Mononuclear cell (primary cell): ENCODE measurements around the gene LRRC49. TPM values are rescaled to one million over a fixed set of nuclear protein-coding genes. Genes with fewer than 3 reads are reported as not detected.
"Not testable (repeated sequence)": the region's sequence is repeated elsewhere in the genome, so short reads cannot be mapped to it uniquely, and the experiment has no call there.

Experiments used
- H3K27me3 ChIP-seq: 2 replicates; pipeline ENCODE4 v1.6.0; 2011; ENCODE audit warnings: low read length, control low read depth; ENCODE audit not compliant: insufficient read depth
- H3K4me1 ChIP-seq: 2 replicates; pipeline ENCODE4 v1.5.1; 2011; ENCODE audit warnings: mild to moderate bottlenecking, low read length, control low read depth; ENCODE audit not compliant: insufficient read depth
- H3K4me3 ChIP-seq: 2 replicates; pipeline ENCODE4 v1.5.1; 2011; ENCODE audit warnings: mild to moderate bottlenecking, low read length, moderate library complexity
- H3K9me3 ChIP-seq: 2 replicates; pipeline ENCODE4 v1.5.1; 2011; ENCODE audit warnings: low read depth, mild to moderate bottlenecking, control low read depth, low read length
- total RNA-seq: library from RNA; depleted of rRNA; stranded (reverse); fragments of >200 nt; gene quantifications from one replicate; pipeline ENCODE4 v1.2.3, GENCODE V29; 2012

LRRC49 gene
- total RNA-seq, 1 donor: 0.21 TPM

- Histone ChIP-seq H3K4me1 (no peaks in the 10 kb centered on the region), H3K9me3 (no peaks in the 10 kb centered on the region), H3K27me3 (peaks cover 5% of the 10 kb centered on the region), H3K4me3 (no peak overlapping the region)
Measured at GRCh38 chr15:70880781-70881180, 11.8 kb upstream of the LRRC49 start.

DNA sequence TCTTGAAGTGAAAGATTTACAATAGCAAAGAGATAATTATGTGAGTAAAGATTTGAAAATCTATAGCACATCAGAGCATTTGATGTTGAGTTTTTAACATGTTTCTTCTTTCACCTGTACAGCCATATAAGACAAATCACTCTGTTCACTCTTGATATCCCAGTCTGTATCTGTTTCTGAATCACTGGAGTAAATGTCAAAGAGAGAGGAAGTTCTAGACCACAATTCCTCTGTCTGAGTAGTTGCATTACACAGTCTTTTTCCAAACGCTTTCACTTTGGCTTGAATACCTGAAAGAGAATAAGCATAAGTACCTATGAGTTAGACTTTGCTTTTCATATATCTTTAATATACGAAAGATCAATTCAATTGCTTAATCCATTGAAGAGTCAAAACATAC lies 10.3 kb upstream of the LRRC49 start:
- H3K27me3 ChIP-seq: peaks cover 6% of the 10 kb centered on the region

DNA sequence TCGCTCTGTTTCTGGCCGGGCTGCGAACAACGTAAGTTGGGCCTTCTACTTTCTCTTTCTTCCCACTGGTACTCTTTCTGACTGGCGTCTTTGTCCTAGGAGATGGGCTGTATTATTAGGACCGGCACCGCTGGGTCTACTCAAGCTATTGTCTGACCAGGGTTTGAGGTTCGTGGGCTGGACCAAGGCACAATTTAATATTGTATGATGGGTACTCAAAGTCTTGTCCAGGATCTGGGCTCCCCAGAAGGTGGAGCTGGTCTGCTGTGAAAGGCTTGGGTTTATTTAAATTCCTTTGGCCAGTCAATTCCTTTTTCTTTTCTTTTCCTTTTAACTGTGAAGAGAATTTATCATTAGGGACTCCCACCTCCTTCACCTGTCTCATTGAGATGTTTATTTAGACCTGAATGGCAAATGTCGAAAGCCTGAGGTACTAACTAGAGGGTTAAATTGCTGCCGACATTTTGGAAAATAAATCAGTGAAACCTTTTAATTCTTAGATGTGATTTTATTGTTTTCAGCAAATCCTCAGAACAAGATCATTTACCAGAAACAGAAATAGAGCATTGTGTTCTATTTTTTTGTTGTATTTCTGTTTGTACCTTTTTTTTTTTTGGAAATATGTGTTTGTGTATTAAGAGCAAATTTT lies 410 bp downstream of the LRRC49 start:
- Histone ChIP-seq H3K4me1 (peaks cover 18% of the 10 kb centered on the region), H3K27me3 (peaks cover 12% of the 10 kb centered on the region), H3K4me3 (peak overlapping the region; percentile 55), H3K9me3 (no peaks in the 10 kb centered on the region)

More for the DNA sequence above, 10.3 kb upstream of the LRRC49 start:
- Histone ChIP-seq H3K4me1 (no peaks in the 10 kb centered on the region), H3K4me3 (no peak overlapping the region), H3K9me3 (no peaks in the 10 kb centered on the region)

- no peak overlapping the region for H3K4me3 ChIP-seq
- H3K27me3 ChIP-seq: peaks cover 3% of the 10 kb centered on the region
- H3K9me3 ChIP-seq: peaks cover 3% of the 10 kb centered on the region
- H3K4me1 ChIP-seq: no peaks in the 10 kb centered on the region
Measured at GRCh38 chr15:70902107-70902506, 9.5 kb downstream of the LRRC49 start.

DNA sequence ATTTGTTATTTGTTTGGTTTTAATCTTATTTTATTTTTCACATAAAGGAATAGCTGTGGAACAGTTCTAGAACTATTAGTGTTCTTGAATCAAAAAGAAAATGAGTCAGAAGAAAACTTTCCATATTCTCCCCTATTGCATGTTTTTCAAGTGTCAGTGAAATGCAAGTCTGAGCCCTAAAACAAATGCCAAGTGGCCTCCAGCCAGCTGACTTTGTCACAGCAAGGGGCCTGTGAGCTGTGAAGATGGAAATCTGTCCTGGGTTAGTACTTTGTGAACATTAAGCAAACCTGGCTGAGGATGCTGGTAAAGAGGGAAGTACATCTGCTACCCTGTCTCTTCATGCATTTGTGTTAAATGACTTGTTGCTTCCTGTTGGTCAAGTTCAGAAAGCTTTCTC lies 14.2 kb downstream of the LRRC49 start:
- Histone ChIP-seq H3K27me3 (no peaks in the 10 kb centered on the region), H3K4me3 (no peak overlapping the region), H3K4me1 (no peaks in the 10 kb centered on the region), H3K9me3 (peaks cover 20% of the 10 kb centered on the region)

- Histone ChIP-seq H3K9me3 (peaks cover 20% of the 10 kb centered on the region), H3K4me3 (no peak overlapping the region), H3K27me3 (no peaks in the 10 kb centered on the region), H3K4me1 (no peaks in the 10 kb centered on the region)
Measured at GRCh38 chr15:70907784-70908471, 15.3 kb downstream of the LRRC49 start.

- no peaks in the 10 kb centered on the region for H3K27me3 ChIP-seq
- peaks cover 20% of the 10 kb centered on the region for H3K9me3 ChIP-seq
- H3K4me3 ChIP-seq: no peak overlapping the region
- no peaks in the 10 kb centered on the region for H3K4me1 ChIP-seq
Measured at GRCh38 chr15:70910958-70911357, 18.3 kb downstream of the LRRC49 start.

DNA sequence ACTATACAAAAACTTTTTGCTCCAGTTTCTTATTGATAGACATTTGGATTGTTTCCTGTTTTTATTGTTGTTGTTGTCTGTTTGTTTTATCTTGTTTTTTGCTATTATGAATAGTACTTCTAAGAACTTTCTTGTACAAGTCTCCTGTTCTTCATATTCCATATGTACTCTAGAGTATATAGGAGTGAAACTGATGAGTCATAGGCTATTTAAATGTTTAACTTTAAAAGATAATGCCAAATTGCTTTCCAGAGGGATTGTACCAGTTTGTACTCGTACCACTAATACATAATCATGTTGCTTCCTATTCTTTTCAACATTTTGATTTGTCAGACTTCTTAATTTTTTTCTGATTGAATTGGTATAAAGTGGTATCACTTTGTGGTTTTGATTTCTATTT lies 19.6 kb downstream of the LRRC49 start:
- H3K27me3 ChIP-seq: no peaks in the 10 kb centered on the region
- H3K9me3 ChIP-seq: peaks cover 16% of the 10 kb centered on the region
- H3K4me1 ChIP-seq: no peaks in the 10 kb centered on the region
- H3K4me3 ChIP-seq: no peak overlapping the region

DNA sequence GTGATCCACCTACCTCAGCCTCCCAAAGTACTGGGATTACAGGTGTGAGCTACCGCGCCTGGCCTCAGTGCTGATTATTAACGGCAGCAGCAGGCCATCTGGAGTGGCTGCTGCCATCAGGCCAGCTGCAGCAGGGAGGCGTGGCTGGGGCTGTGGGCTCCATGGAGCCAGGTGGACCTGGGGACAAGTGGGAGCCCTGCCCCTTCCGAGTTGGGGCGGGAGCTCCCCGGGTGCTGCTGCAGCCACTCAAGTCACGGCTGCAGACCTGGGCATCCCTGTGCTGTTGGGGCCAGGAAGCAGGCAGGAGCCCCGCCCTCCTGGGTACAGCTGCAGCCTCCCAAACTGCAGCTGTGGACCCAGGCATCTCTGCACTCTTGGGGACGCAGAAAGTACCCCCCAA lies 23.9 kb downstream of the LRRC49 start:
- Histone ChIP-seq H3K4me3 (no peak overlapping the region), H3K4me1 (no peaks in the 10 kb centered on the region), H3K9me3 (no peaks in the 10 kb centered on the region), H3K27me3 (peaks cover 4% of the 10 kb centered on the region)

DNA sequence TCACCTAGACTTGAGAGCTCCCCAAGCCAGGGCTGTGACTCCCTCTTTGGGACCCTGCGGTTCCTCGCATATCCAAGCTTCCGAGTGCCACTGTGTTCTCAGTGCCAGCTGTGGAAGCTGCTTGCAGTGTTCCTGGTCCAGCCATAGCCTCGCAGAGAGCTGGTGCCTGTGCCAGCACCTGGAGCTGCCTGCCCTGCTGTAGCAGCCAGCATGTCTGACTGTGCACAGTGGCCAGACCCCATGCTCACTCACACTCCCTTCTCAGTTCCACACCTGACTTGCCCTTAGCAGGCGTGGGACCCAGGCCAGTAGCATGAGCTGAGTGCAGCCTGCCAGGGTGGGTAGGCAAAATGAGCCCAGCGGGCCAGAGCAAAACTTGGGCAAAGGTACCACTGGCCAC lies 25.3 kb downstream of the LRRC49 start:
- Histone ChIP-seq H3K4me3 (no peak overlapping the region), H3K4me1 (no peaks in the 10 kb centered on the region), H3K9me3 (no peaks in the 10 kb centered on the region), H3K27me3 (peaks cover 4% of the 10 kb centered on the region)

DNA sequence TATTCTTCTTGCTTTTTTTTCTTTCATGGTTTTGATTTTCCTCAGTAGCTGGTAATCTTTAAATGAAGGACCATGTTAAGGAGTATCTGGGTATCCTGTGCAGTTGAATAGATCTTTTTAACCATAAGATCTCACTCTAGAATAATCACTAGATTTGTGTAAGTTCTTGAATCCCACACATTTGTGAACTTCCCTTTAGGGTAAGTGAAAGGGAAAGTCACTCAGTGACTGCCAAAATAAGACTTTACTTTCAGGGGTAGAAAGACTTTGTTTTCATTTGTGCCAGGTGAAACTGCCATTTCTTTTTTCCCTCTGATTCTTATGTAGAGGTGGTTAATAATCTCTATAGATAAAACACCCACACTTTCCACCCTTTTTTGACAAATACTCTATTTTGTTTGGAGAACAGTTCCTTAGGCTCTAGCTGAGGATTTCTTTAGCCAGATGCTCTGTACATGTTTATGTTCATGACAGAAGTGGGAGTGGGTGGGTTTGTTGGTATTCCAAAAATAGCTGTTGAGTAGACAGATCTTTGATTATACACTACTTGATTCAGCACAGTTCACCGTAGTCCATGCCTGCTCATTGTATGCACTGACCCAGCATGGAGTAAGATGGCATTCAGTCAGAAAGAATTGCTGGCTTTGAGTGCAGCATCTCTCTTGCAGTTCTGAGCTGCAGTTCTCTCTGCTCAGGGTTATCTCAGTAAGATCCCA lies 28.5 kb downstream of the LRRC49 start:
- Histone ChIP-seq H3K4me1 (no peaks in the 10 kb centered on the region), H3K4me3 (no peak overlapping the region), H3K9me3 (no peaks in the 10 kb centered on the region), H3K27me3 (peaks cover 4% of the 10 kb centered on the region)

DNA sequence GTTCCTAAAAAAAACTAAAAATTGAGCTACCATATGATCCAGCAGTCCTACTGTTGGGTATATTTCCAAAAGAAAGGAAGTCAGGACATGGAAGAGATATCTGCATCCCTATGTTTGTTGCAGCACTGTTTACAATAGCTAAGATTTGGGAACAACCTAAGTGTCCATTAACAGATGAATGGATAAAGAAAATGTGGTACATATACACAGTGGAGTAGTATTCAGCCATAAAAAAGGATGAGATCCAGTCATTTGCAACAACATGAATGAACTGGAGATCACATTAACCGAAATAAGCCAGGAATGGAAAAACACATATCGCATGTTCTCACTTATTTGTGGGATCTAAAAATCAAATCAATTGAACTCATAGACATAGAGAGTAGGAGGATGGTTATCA lies 29.5 kb downstream of the LRRC49 start:
- Histone ChIP-seq H3K27me3 (peaks cover 4% of the 10 kb centered on the region), H3K4me3 (no peak overlapping the region), H3K4me1 (no peaks in the 10 kb centered on the region), H3K9me3 (no peaks in the 10 kb centered on the region)

- peaks cover 4% of the 10 kb centered on the region for H3K27me3 ChIP-seq
- no peak overlapping the region for H3K4me3 ChIP-seq
- no peaks in the 10 kb centered on the region for H3K4me1 ChIP-seq
- no peaks in the 10 kb centered on the region for H3K9me3 ChIP-seq
Measured at GRCh38 chr15:70923311-70924080, 30.9 kb downstream of the LRRC49 start.

DNA sequence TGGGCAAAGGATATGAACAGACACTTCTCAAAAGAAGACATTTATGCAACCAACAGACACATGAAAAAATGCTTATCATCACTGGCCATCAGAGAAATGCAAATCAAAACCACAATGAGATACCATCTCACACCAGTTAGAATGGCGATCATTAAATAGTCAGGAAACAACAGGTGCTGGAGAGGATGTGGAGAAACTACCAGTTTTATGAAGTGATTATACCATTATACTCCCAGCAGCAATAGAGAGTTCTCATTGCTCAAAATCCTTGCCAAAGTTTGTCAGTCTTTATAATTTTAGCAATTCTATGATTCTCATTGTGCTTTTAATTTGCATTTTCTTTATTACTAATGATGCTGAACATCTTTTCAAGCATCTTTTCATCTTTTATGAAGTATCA lies 34.3 kb downstream of the LRRC49 start:
- not testable (repeated sequence) for H3K9me3 ChIP-seq, H3K4me3 ChIP-seq, H3K4me1 ChIP-seq, H3K27me3 ChIP-seq

GRCh38 chr15:70931821-70932220 lies 39.2 kb downstream of the LRRC49 start:
- H3K9me3 ChIP-seq: no peaks in the 10 kb centered on the region
- no peak overlapping the region for H3K4me3 ChIP-seq
- peaks cover 4% of the 10 kb centered on the region for H3K4me1 ChIP-seq
- peaks cover 5% of the 10 kb centered on the region for H3K27me3 ChIP-seq
